Fibroblast of skin of scalp (primary cell): ENCODE measurements around the gene CMIP.

Experiments used
- DNase-seq: peaks from one replicate; pipeline ENCODE4 v3.0.0-alpha.2; 2013

CMIP gene

GRCh38 chr16:81480606-81481206 lies 36.1 kb downstream of the CMIP start:
- no peak for DNase-seq

- peak; percentile 24 for DNase-seq
These were observed 36.7 kb downstream of the CMIP start for GRCh38 chr16:81481207-81481821.

GRCh38 chr16:81482329-81483063 lies 37.9 kb downstream of the CMIP start:
- no peak for DNase-seq

GRCh38 chr16:81483064-81483969 lies 38.7 kb downstream of the CMIP start:
- no peak for DNase-seq

- DNase-seq = no peak
These were observed 39.5 kb downstream of the CMIP start for GRCh38 chr16:81483970-81484595.

- no peak for DNase-seq
These were observed 40.5 kb downstream of the CMIP start for GRCh38 chr16:81484908-81485624.

- DNase-seq = no peak
These were observed 41.4 kb downstream of the CMIP start for GRCh38 chr16:81485824-81486539.

- DNase-seq = peak; percentile 73
These were observed 42.0 kb downstream of the CMIP start for GRCh38 chr16:81486540-81487061.

- no peak for DNase-seq
These were observed 42.7 kb downstream of the CMIP start for GRCh38 chr16:81487301-81487720.

GRCh38 chr16:81488687-81489411 lies 44.2 kb downstream of the CMIP start:
- no peak for DNase-seq

- no peak for DNase-seq
These were observed 45.1 kb downstream of the CMIP start for GRCh38 chr16:81489547-81490267.

GRCh38 chr16:81491541-81492188 lies 47.1 kb downstream of the CMIP start:
- peak; percentile 36 for DNase-seq

GRCh38 chr16:81492311-81492761 lies 47.7 kb downstream of the CMIP start:
- peak; percentile 21 for DNase-seq

GRCh38 chr16:81492965-81493754 lies 48.6 kb downstream of the CMIP start:
- DNase-seq = no peak

- peak; percentile 62 for DNase-seq
These were observed 49.3 kb downstream of the CMIP start for GRCh38 chr16:81493755-81494433.

GRCh38 chr16:81494434-81494806 lies 49.8 kb downstream of the CMIP start:
- no peak for DNase-seq

- DNase-seq = no peak
These were observed 50.3 kb downstream of the CMIP start for GRCh38 chr16:81494888-81495287.
